ENCODE data around the gene CPT2. TPM values are rescaled to one million over a fixed set of nuclear protein-coding genes. Genes with fewer than 3 reads are reported as not detected.

CPT2 gene
- total and polyA plus RNA-seq, 2 of the 13 experiments (the other 11 are each of a cell fraction or from before 2014, with no cell fraction given) = 12.6 to 14.6 TPM

DNA sequence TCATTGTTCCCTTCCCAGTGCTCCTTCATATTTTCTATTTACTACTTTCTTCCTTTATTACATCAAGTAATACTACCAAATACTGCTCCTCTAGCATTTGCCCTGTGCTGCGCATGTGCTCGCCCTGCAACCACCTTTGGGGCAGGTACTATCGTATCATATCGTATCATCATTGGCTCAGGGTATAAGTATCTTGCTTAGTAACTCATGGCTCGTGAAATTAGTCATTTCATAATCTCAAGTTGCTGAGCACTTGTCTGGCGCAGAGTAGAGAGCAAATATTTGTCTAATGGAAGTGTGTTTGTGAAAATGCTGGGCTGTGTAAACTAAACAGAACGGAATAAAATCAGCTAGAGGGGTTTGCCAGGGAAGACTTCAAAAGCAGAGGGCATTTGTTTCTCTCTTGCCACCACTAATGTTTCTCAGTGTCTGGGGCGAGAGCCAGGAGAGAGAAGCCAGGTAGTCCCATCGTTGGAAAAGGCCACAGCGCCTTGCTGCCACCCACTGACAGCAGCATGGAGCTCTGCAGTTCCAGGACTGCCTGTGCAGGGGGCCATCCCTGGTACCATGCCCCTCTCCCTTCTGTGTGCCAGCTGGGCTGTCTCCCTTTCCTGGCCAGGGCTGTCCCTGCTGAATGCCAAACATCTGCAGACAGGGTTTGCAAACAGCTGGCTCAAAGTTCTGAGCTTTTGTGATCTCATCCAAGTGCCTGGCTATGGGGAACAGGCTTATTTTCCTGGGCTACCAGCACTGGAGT is 20.0 kb upstream of the CPT2 start (continued):
- TF ChIP-seq ZNF549 (CRISPR knock-in tag; IDR thresholded peaks at IDR 0.05) (no peak), ZNF34 (CRISPR knock-in tag; IDR thresholded peaks at IDR 0.05; ENCODE audit: borderline replicate concordance) (no peak), MIXL1 (CRISPR knock-in tag; IDR thresholded peaks at IDR 0.05) (no peak; the same call in 1 of the 2 replicates), DNMT3B (CRISPR knock-in tag; conservative IDR thresholded peaks at IDR 0.05) (no peak), ZNF879 (CRISPR knock-in tag; IDR thresholded peaks at IDR 0.05) (no peak), NFE2 (CRISPR knock-in tag; IDR thresholded peaks at IDR 0.05) (no peak), FOXA3 (CRISPR knock-in tag; IDR thresholded peaks at IDR 0.05) (peak; percentile 61), POLR2AphosphoS2 (IDR thresholded peaks at IDR 0.05; ENCODE audit: low read depth, low read length) (no peak), POLR2AphosphoS5 (IDR thresholded peaks at IDR 0.05; ENCODE audit: low read depth, low read length) (no peak), SIN3A (IDR thresholded peaks at IDR 0.05; ENCODE audit: borderline replicate concordance, low read depth, low read length) (no peak), CHD4 (IDR thresholded peaks at IDR 0.05; ENCODE audit: borderline replicate concordance, low read length) (no peak), ZKSCAN1 (IDR thresholded peaks at IDR 0.05; ENCODE audit: low read length) (no peak), STAG1 (CRISPR knock-in tag; IDR thresholded peaks at IDR 0.05) (peak; percentile 91), ZNF180 (CRISPR knock-in tag; IDR thresholded peaks at IDR 0.05; ENCODE audit: borderline replicate concordance, low read depth) (no peak), ZNF260 (CRISPR knock-in tag; IDR thresholded peaks at IDR 0.05; ENCODE audit: borderline replicate concordance, low read depth) (no peak), PHF8 (CRISPR knock-in tag; IDR thresholded peaks at IDR 0.05) (no peak), MTF2 (CRISPR knock-in tag; IDR thresholded peaks at IDR 0.05; ENCODE audit: borderline replicate concordance) (no peak), ZBTB20 (CRISPR knock-in tag; IDR thresholded peaks at IDR 0.05; ENCODE audit: borderline replicate concordance, low read depth) (no peak; the same call in 1 of the 2 replicates), ZFYVE20 (CRISPR knock-in tag; IDR thresholded peaks at IDR 0.05; ENCODE audit: borderline replicate concordance, low read depth) (no peak), MAF1 (CRISPR knock-in tag; IDR thresholded peaks at IDR 0.05; ENCODE audit: borderline replicate concordance) (no peak), NFIC (IDR thresholded peaks at IDR 0.05; ENCODE audit: low read length) (no peak), NR2C2 (CRISPR knock-in tag; IDR thresholded peaks at IDR 0.05; ENCODE audit: borderline replicate concordance) (no peak)
- TF ChIP-seq, protein P1, sequence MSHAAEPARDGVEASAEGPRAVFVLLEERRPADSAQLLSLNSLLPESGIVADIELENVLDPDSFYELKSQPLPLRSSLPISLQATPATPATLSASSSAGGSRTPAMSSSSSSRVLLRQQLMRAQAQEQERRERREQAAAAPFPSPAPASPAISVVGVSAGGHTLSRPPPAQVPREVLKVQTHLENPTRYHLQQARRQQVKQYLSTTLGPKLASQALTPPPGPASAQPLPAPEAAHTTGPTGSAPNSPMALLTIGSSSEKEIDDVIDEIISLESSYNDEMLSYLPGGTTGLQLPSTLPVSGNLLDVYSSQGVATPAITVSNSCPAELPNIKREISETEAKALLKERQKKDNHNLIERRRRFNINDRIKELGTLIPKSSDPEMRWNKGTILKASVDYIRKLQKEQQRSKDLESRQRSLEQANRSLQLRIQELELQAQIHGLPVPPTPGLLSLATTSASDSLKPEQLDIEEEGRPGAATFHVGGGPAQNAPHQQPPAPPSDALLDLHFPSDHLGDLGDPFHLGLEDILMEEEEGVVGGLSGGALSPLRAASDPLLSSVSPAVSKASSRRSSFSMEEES (CRISPR knock-in tag; IDR thresholded peaks at IDR 0.05) = peak; percentile 43; the same call in 1 of the 2 replicates
- TF ChIP-seq, protein P2, sequence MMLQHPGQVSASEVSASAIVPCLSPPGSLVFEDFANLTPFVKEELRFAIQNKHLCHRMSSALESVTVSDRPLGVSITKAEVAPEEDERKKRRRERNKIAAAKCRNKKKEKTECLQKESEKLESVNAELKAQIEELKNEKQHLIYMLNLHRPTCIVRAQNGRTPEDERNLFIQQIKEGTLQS (CRISPR knock-in tag; IDR thresholded peaks at IDR 0.05) = no peak
- TF ChIP-seq, protein P3, sequence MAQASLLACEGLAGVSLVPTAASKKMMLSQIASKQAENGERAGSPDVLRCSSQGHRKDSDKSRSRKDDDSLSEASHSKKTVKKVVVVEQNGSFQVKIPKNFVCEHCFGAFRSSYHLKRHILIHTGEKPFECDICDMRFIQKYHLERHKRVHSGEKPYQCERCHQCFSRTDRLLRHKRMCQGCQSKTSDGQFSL (CRISPR knock-in tag; IDR thresholded peaks at IDR 0.05) = no peak
- TF ChIP-seq, protein P4, sequence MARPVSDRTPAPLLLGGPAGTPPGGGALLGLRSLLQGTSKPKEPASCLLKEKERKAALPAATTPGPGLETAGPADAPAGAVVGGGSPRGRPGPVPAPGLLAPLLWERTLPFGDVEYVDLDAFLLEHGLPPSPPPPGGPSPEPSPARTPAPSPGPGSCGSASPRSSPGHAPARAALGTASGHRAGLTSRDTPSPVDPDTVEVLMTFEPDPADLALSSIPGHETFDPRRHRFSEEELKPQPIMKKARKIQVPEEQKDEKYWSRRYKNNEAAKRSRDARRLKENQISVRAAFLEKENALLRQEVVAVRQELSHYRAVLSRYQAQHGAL (CRISPR knock-in tag; IDR thresholded peaks at IDR 0.05; ENCODE audit: not compliant biosample characterization) = no peak
- TF ChIP-seq, protein P5, sequence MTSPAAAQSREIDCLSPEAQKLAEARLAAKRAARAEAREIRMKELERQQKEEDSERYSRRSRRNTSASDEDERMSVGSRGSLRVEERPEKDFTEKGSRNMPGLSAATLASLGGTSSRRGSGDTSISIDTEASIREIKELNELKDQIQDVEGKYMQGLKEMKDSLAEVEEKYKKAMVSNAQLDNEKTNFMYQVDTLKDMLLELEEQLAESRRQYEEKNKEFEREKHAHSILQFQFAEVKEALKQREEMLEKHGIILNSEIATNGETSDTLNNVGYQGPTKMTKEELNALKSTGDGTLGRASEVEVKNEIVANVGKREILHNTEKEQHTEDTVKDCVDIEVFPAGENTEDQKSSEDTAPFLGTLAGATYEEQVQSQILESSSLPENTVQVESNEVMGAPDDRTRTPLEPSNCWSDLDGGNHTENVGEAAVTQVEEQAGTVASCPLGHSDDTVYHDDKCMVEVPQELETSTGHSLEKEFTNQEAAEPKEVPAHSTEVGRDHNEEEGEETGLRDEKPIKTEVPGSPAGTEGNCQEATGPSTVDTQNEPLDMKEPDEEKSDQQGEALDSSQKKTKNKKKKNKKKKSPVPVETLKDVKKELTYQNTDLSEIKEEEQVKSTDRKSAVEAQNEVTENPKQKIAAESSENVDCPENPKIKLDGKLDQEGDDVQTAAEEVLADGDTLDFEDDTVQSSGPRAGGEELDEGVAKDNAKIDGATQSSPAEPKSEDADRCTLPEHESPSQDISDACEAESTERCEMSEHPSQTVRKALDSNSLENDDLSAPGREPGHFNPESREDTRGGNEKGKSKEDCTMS (CRISPR knock-in tag; conservative IDR thresholded peaks at IDR 0.05) = no peak
